ENCODE results near the gene MT1X. TPM values are rescaled to one million over a fixed set of nuclear protein-coding genes. Genes with fewer than 3 reads are reported as not detected.
A peak's percentile ranks its signal among the peaks of the same experiment; 100 is the strongest.
"Not testable (repeated sequence)": the region's sequence is repeated elsewhere in the genome, so short reads cannot be mapped to it uniquely, and the experiment has no call there.

Gene MT1X
- total and polyA plus RNA-seq, 4 donors: 15.0 to 31.3 (median 24.9) TPM

GRCh38 chr16:56708525-56709442, 26.5 kb downstream of the MT1X start:
- 66% methylated on average over 8 of the region's 13 CpGs for WGBS (ENCODE audit: insufficient coverage)
- H3K27ac ChIP-seq (ENCODE audit: low read depth, low read length): no peak overlapping the region
- H3K27me3 ChIP-seq (ENCODE audit: control insufficient read depth, insufficient read depth, low read length): no peaks in the 10 kb centered on the region
- no peak overlapping the region for H3K4me3 ChIP-seq (ENCODE audit: low read depth, low read length)
- peaks cover 3% of the 10 kb centered on the region for H3K4me1 ChIP-seq (ENCODE audit: control insufficient read depth, insufficient read depth, low read length)
- H3K9me3 ChIP-seq (ENCODE audit: control insufficient read depth, insufficient read depth, low read length): no peaks in the 10 kb centered on the region
- no peaks in the 10 kb centered on the region for H3K36me3 ChIP-seq (ENCODE audit: control insufficient read depth, insufficient read depth, low read length)
- DNase-seq (ENCODE audit: low read depth in 4 of 6, low spot score in 6 of 6): no peak

GRCh38 chr16:56709443-56710040, 27.3 kb downstream of the MT1X start:
- Histone ChIP-seq H3K9me3 (ENCODE audit: control insufficient read depth, insufficient read depth, low read length) (no peaks in the 10 kb centered on the region), H3K27me3 (ENCODE audit: control insufficient read depth, insufficient read depth, low read length) (no peaks in the 10 kb centered on the region), H3K4me1 (ENCODE audit: control insufficient read depth, insufficient read depth, low read length) (peaks cover 3% of the 10 kb centered on the region), H3K27ac (ENCODE audit: low read depth, low read length) (no peak overlapping the region), H3K36me3 (ENCODE audit: control insufficient read depth, insufficient read depth, low read length) (no peaks in the 10 kb centered on the region), H3K4me3 (ENCODE audit: low read depth, low read length) (no peak overlapping the region)
- 74% methylated on average over 3 of the region's 4 CpGs for WGBS (ENCODE audit: insufficient coverage)
- DNase-seq (ENCODE audit: low read depth in 4 of 6, low spot score in 6 of 6): no peak

- H3K27ac ChIP-seq (ENCODE audit: low read depth, low read length): no peak overlapping the region
- no peak overlapping the region for H3K4me3 ChIP-seq (ENCODE audit: low read depth, low read length)
- H3K36me3 ChIP-seq (ENCODE audit: control insufficient read depth, insufficient read depth, low read length): no peaks in the 10 kb centered on the region
- peaks cover 3% of the 10 kb centered on the region for H3K4me1 ChIP-seq (ENCODE audit: control insufficient read depth, insufficient read depth, low read length)
- no peaks in the 10 kb centered on the region for H3K27me3 ChIP-seq (ENCODE audit: control insufficient read depth, insufficient read depth, low read length)
- no peak for DNase-seq (ENCODE audit: low read depth in 4 of 6, low spot score in 6 of 6)
- H3K9me3 ChIP-seq (ENCODE audit: control insufficient read depth, insufficient read depth, low read length): no peaks in the 10 kb centered on the region
- 47% methylated on average over 2 of the region's 3 CpGs for WGBS (ENCODE audit: insufficient coverage)
Observed at GRCh38 chr16:56710181-56710737, 28.0 kb downstream of the MT1X start.

- no peak for DNase-seq (ENCODE audit: low read depth in 4 of 6, low spot score in 6 of 6)
- no peak overlapping the region for H3K27ac ChIP-seq (ENCODE audit: low read depth, low read length)
- H3K27me3 ChIP-seq (ENCODE audit: control insufficient read depth, insufficient read depth, low read length): no peaks in the 10 kb centered on the region
- H3K4me3 ChIP-seq (ENCODE audit: low read depth, low read length): no peak overlapping the region
- H3K9me3 ChIP-seq (ENCODE audit: control insufficient read depth, insufficient read depth, low read length): no peaks in the 10 kb centered on the region
- peaks cover 3% of the 10 kb centered on the region for H3K4me1 ChIP-seq (ENCODE audit: control insufficient read depth, insufficient read depth, low read length)
- WGBS (ENCODE audit: insufficient coverage): no CpG with 5 or more reads among the region's 2 CpGs
- H3K36me3 ChIP-seq (ENCODE audit: control insufficient read depth, insufficient read depth, low read length): no peaks in the 10 kb centered on the region
Observed at GRCh38 chr16:56711862-56712261, 29.6 kb downstream of the MT1X start.

GRCh38 chr16:56713794-56714193, 31.5 kb downstream of the MT1X start:
- no peaks in the 10 kb centered on the region for H3K27me3 ChIP-seq (ENCODE audit: control insufficient read depth, insufficient read depth, low read length)
- H3K27ac ChIP-seq (ENCODE audit: low read depth, low read length): no peak overlapping the region
- H3K4me3 ChIP-seq (ENCODE audit: low read depth, low read length): no peak overlapping the region
- H3K9me3 ChIP-seq (ENCODE audit: control insufficient read depth, insufficient read depth, low read length): no peaks in the 10 kb centered on the region
- H3K4me1 ChIP-seq (ENCODE audit: control insufficient read depth, insufficient read depth, low read length): peaks cover 2% of the 10 kb centered on the region
- no peak for DNase-seq (ENCODE audit: low read depth in 4 of 6, low spot score in 6 of 6)
- H3K36me3 ChIP-seq (ENCODE audit: control insufficient read depth, insufficient read depth, low read length): no peaks in the 10 kb centered on the region
- WGBS (ENCODE audit: insufficient coverage): no CpG with 5 or more reads among the region's 2 CpGs

GRCh38 chr16:56715126-56715525, 32.9 kb downstream of the MT1X start:
- WGBS (ENCODE audit: insufficient coverage): 93% methylated on average over 2 of the region's 4 CpGs
- Histone ChIP-seq H3K4me1 (ENCODE audit: control insufficient read depth, insufficient read depth, low read length) (no peaks in the 10 kb centered on the region), H3K27ac (ENCODE audit: low read depth, low read length) (no peak overlapping the region), H3K27me3 (ENCODE audit: control insufficient read depth, insufficient read depth, low read length) (no peaks in the 10 kb centered on the region), H3K4me3 (ENCODE audit: low read depth, low read length) (no peak overlapping the region), H3K36me3 (ENCODE audit: control insufficient read depth, insufficient read depth, low read length) (no peaks in the 10 kb centered on the region), H3K9me3 (ENCODE audit: control insufficient read depth, insufficient read depth, low read length) (no peaks in the 10 kb centered on the region)
- no peak for DNase-seq (ENCODE audit: low read depth in 4 of 6, low spot score in 6 of 6)

- Histone ChIP-seq H3K27ac (ENCODE audit: low read depth, low read length) (no peak overlapping the region), H3K4me1 (ENCODE audit: control insufficient read depth, insufficient read depth, low read length) (no peaks in the 10 kb centered on the region), H3K9me3 (ENCODE audit: control insufficient read depth, insufficient read depth, low read length) (no peaks in the 10 kb centered on the region), H3K36me3 (ENCODE audit: control insufficient read depth, insufficient read depth, low read length) (no peaks in the 10 kb centered on the region), H3K27me3 (ENCODE audit: control insufficient read depth, insufficient read depth, low read length) (no peaks in the 10 kb centered on the region), H3K4me3 (ENCODE audit: low read depth, low read length) (no peak overlapping the region)
- DNase-seq (ENCODE audit: low read depth in 4 of 6, low spot score in 6 of 6): peak in 2 of 6 donors; percentile 7 to 28
- WGBS (ENCODE audit: insufficient coverage): no CpG with 5 or more reads among the region's 3 CpGs
Observed at GRCh38 chr16:56716761-56717160, 34.5 kb downstream of the MT1X start.

- H3K4me1 ChIP-seq (ENCODE audit: control insufficient read depth, insufficient read depth, low read length); H3K27ac ChIP-seq (ENCODE audit: low read depth, low read length); DNase-seq (ENCODE audit: low read depth in 4 of 6, low spot score in 6 of 6); H3K4me3 ChIP-seq (ENCODE audit: low read depth, low read length); H3K9me3 ChIP-seq (ENCODE audit: control insufficient read depth, insufficient read depth, low read length); H3K36me3 ChIP-seq (ENCODE audit: control insufficient read depth, insufficient read depth, low read length); H3K27me3 ChIP-seq (ENCODE audit: control insufficient read depth, insufficient read depth, low read length): not testable (repeated sequence)
- 89% methylated on average over 1 of the region's 2 CpGs for WGBS (ENCODE audit: insufficient coverage)
Observed at GRCh38 chr16:56717532-56717931, 35.3 kb downstream of the MT1X start.

GRCh38 chr16:56722200-56722842, 40.1 kb downstream of the MT1X start:
- WGBS (ENCODE audit: insufficient coverage): 100% methylated on average over 1 of the region's 5 CpGs
- H3K27me3 ChIP-seq (ENCODE audit: control insufficient read depth, insufficient read depth, low read length): no peaks in the 10 kb centered on the region
- H3K9me3 ChIP-seq (ENCODE audit: control insufficient read depth, insufficient read depth, low read length): no peaks in the 10 kb centered on the region
- H3K4me1 ChIP-seq (ENCODE audit: control insufficient read depth, insufficient read depth, low read length): no peaks in the 10 kb centered on the region
- no peak for DNase-seq (ENCODE audit: low read depth in 4 of 6, low spot score in 6 of 6)
- H3K27ac ChIP-seq (ENCODE audit: low read depth, low read length): no peak overlapping the region
- no peak overlapping the region for H3K4me3 ChIP-seq (ENCODE audit: low read depth, low read length)
- H3K36me3 ChIP-seq (ENCODE audit: control insufficient read depth, insufficient read depth, low read length): no peaks in the 10 kb centered on the region

Data from spinal cord (tissue), 10 donors.